Pulmonary artery endothelial cell (primary cell): ENCODE results near the gene AMOTL1. TPM values are rescaled to one million over a fixed set of nuclear protein-coding genes. Genes with fewer than 3 reads are reported as not detected.
"Not testable (repeated sequence)": the region's sequence is repeated elsewhere in the genome, so short reads cannot be mapped to it uniquely, and the experiment has no call there.

Source experiments
- DNase-seq: peaks from one replicate; pipeline ENCODE4 v3.0.0-alpha.2; 2011; ENCODE audit warnings: low read depth, low spot score
- total RNA-seq: library from RNA; depleted of rRNA; stranded (reverse); fragments of >200 nt; gene quantifications from 2 replicates; pipeline ENCODE4 v1.2.3, GENCODE V29; 2014

Gene AMOTL1
- total RNA-seq, 1 donor from 2014 or later: 49.5 TPM

DNA sequence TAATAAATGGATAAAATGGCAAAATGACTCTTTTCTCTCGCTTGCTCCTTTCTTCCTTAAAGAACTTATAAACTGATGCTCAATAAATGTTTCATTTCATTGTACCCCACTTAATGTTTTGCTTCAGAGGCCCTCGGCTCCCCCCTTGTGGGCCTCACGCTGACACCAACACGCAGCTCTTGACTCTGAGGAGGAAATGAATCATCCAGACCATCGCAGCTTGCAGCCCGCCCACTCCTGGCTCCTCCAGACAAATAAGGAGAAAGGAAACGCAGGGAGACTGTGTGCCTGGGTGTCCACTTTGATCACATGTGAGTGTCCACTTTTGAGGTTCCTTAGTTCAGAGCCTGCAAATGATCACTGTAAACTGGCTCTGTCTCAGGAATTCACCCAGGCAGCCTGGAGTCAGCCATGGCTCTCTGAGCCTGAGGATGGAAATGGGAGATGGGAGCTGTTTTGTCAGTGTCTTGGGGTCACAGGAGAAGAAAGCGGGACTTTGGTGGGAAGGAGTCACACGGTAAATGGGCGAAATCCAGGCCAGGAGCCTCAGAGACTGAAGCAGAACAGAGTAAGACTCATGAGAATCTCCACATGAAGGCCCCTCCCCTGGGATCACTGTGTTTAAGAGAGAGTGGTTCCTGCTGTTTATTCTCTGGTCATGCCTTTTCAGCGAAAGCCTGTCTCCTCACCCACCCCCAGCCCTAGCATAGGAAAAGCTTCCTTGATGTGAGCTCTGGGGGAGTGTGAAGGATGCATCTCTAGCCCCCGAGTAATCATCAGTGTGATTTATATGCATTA is 108.7 kb downstream of the AMOTL1 start:
- peak; percentile 77 for DNase-seq

DNA sequence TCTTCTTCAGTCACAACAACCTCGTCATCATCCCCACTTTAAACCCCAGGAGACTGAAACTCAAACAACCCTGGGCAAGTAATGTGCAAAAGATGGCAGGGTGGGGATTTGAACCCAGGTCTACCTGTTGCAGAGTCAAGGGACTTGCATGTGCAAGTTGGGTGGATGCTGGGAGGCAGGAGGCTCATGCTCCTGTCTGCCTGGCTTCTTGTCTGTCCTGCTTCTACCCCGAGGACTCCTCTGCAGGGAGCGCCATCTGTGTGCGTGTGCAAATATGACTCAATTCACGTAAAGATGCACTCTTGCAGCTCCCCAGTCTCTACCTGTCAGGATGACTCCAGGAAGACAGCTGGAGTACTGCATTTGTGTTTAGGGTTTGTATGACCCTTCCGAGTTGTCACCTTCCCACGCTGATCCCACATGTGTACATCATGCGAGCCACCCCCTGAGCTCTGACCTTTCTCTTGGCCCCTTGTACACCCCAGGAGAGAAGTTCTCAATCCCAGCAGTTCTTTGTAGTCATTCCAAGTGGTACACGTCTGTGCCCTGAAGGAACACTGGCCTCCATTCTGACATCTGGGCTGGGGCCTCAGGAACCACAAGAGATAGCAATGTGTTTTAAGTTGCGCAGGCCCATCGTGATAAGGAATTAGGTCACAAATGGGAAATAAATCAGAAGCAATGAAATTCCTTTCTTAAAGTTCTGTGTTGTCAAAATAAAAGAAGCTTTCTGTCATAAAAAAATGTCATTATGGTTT is 109.5 kb downstream of the AMOTL1 start:
- no peak for DNase-seq

- DNase-seq: no peak
Observed at GRCh38 chr11:94879006-94879405, 110.8 kb downstream of the AMOTL1 start.

GRCh38 chr11:94880216-94880615 is 112.1 kb downstream of the AMOTL1 start:
- DNase-seq: no peak

GRCh38 chr11:94882931-94883330 is 114.8 kb downstream of the AMOTL1 start:
- DNase-seq: no peak

DNA sequence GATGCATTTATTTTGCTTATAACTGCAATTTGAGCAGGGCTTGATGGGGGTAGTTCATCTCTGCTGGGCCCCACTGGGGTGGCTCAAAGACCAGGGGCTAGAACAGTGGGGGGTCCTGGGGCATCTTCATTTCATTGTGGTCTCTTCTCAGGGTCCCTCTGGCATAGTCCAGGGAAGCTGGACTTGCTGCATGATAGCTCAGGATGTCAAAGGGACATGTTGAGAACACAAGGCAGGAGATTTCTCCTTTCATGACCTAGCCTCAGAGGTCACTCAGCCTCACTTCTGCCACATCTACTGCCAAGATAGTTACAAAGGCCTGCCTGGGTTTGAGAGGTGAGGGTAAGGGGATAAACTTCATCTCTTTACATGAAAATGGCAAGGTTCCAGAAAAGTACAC is 115.7 kb downstream of the AMOTL1 start:
- no peak for DNase-seq

DNA sequence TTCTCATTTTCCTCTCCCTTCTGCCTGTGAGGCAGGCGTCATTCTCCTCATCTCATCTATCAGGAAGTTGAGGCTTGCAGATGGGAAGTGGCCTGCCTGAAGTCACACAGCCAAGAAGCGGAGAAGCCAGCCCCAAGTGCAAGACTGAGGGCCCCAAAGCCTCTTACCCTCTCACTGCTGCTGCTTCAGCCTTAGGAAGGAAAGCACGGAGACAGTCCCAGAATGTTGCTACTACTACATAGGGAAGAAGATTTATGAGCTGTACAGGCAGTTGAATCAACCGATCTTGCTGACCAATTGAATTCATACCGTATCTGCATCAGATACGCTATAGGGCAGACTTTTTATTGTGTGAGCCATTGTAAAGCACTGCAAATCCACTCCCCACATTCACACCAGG is 116.2 kb downstream of the AMOTL1 start:
- no peak for DNase-seq

GRCh38 chr11:94885133-94885532 is 117.0 kb downstream of the AMOTL1 start:
- no peak for DNase-seq

GRCh38 chr11:94885581-94885980 is 117.4 kb downstream of the AMOTL1 start:
- no peak for DNase-seq

DNA sequence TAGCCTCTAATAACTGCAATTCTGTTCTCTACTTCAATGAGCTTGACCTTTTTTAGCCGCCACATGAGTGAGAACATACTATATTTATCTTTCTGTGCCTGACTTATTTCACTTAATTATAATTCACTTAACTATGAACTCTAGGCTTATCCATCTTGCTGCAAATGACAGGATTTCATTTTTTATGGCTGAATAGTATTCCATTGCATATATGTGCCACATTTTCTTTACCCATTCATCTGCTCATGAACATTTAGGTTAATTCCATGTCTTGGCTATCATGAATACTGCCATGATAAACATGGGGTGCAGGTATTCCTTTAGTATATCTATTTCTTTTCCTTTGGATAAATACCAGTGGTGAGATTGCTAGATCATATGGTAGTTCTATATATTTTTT is 120.0 kb downstream of the AMOTL1 start:
- no peak for DNase-seq

- no peak for DNase-seq
Observed at GRCh38 chr11:94895451-94895850, 127.3 kb downstream of the AMOTL1 start.

GRCh38 chr11:94895971-94896370 is 127.8 kb downstream of the AMOTL1 start:
- no peak for DNase-seq

DNA sequence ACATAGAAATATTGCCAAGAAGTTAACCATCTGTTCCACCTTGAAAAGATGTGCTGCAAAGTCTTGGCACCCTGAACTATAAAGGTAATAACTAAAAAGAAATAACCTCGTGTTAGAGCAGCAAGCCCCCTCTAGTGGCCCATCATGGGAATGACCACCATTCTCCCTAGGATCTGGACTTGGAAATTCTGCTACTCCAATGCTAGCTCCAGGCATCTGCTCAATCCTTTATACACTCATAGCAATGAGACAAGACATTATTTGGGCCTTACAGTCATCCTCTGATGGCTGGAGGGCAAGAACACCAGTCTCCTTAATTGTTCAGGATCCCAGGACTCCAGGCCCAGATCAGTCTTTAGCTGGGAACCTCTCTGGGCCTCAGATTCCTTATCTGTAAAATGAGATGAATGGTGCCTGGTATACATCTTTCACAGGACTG is 129.2 kb downstream of the AMOTL1 start:
- no peak for DNase-seq

DNA sequence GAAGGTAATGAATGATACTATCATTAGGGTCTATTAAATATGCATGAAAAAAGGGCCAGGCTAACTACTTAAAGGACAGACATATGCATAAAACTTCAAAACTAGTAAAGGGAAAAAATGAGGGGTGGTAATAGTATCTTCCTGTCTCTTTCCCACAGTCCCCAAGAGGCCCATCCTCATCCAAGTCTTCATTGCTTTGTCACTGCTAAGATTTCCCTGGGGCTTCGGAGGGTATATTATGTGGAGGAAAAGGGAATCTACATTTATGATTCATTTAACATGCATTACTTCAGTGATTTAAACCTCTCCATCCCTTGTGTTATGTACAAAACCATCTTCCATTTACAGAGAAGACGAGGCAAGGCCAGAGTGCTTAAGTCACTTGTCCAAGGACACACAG is 139.1 kb downstream of the AMOTL1 start:
- no peak for DNase-seq

DNA sequence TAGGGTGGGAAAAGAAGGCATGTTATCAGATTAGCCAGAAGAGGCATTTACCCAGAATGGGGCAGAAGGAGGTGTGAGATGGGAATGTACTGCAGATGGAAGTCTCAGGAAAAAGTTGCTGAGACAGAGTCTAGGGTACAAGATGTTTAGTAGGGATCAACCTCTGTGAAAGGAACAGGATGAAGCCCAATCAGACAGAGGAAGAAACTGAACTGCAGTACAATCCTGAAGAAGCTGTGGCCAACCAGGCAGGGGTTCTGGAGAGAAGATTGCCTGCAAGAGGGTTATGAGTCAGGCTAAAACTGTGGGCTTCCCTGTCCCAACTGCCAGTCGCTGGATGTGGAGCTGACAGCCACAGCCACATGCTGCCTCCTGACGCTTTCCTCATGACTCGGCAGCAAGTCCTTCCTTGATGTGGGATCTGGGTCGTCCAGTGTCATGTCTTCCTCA is 141.2 kb downstream of the AMOTL1 start:
- DNase-seq: no peak

DNA sequence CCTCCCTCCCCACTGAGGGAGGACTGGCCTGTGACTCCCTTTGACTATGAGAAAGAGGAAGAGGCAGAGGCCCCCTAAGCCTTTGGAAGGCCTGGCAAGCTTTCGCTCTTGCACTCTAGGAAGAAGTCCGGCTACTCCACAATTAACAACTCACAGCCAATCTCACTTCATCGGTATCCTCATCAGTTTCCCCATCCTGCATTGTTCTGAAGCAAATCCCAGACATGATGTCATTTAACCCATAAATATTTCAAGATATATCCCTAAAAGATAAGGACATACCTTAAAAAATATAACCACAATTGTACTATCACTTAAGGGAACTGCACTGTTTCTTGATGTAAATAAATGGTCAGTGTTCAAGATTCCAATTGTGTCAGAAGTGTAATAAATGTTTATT is 142.1 kb downstream of the AMOTL1 start:
- no peak for DNase-seq

- no peak for DNase-seq
Observed at GRCh38 chr11:94910779-94911178, 142.6 kb downstream of the AMOTL1 start.

DNA sequence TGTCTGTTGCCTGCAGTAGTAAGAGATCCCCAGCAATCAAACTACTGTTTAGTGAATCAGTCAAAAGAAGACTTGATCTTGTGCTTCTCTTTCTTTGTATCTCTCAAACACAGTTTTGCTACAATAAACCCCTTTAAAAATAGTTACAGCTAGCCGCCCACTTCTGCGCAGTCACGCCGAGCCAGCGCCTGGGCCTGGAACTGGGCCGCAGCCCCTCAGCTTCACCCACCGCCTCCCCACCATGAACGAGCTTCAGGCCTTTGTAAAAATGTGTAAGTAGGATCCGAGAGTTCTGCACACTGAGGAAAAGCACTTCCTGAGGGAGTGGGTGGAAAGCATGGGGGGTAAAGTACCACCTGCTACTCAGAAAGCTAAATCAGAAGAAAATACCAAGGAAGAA is 144.7 kb downstream of the AMOTL1 start:
- DNase-seq: no peak

- DNase-seq: not testable (repeated sequence)
Observed at GRCh38 chr11:94913718-94914394, 145.7 kb downstream of the AMOTL1 start.

GRCh38 chr11:94920311-94920710 is 152.2 kb downstream of the AMOTL1 start:
- no peak for DNase-seq

DNA sequence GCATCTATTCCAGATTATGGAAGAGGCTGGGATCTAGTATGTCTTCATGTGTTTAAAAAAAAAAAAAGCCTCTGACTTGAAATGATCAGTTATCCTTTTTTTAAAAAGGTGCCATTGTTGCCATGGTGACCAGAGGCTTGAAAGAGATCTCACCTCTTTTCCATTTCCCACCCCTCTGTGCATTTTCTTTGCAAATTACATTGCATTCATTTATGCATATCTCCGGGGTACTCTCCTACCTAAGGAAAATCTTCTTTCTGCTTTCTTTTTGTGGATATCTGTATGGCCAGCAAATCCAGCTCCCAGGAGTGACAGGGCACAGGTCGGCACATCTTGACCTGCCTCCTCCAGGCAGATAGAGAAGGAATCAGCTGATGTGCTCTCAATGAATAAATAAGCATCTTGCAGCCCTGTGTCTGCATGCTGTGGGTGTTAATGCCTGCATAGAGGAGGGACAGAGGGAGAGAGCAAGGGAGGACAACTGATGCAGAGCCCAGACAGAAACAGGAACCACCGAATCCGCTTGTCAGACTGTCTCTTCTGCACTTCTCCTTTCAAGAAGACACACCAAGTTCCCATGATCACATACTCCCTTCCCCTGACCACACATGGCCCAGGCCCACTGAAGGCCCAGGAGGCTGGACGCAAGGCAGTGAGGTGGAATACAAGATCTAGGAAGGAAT is 154.3 kb downstream of the AMOTL1 start:
- DNase-seq: no peak

- no peak for DNase-seq
Observed at GRCh38 chr11:94923004-94923334, 154.8 kb downstream of the AMOTL1 start.
